ENCODE measurements around the gene DENND6B. TPM values are rescaled to one million over a fixed set of nuclear protein-coding genes. Genes with fewer than 3 reads are reported as not detected.

DENND6B gene
- total and polyA plus RNA-seq, 2 donors (not counting 3 experiments of a cell fraction or from before 2014, with no cell fraction given): 4.1 to 5.9 TPM

DNA sequence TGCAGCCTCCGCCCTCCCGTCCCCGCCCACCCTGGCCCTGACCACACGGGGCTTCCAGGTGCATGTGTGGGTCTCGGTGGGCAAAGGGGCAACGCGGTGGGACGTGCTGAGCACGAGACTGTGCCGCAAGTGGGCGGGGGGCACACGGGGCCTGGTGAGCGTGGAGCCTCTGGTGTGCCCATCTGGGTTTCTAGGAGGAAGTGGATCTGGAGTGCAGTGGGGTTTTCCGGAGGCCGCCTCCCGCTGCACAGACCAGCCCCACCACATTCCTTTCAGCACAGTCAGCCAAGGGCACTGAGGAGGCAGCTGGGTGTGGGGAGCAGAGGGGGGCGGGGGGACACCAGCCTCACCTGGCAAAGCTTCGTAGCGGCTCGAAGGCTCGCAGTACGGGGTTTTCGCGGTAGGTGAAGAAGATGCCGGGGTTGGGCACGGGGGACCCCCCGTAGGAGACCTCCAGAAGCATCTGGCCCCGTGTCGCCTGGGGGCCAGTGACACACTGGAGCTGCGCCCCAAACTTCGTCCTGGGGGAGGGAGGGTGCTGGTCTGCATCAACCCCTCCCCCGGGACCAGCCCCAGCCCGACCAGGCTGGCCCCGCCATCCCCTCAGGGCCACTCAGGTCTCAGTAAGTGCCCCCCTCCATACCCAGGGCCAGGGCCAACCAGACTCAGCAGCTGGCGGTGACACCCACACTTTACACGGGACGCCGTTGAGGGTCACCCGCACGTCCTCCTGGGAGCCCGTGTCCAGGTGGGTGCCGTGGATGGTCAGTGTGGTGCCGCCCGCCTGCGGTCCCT lies 44.3 kb downstream of the DENND6B start:
- dilution Hi-C loops (cut with MboI; ENCODE audit: extremely low pct_ligation_motif_present, low sequenced_read_pairs): no loop called here
- intact Hi-C loops (cut with micrococcal nuclease): no loop called here

More for the DNA sequence above, 44.3 kb downstream of the DENND6B start:
- no peak for TF ChIP-seq JUN (IDR thresholded peaks at IDR 0.05; ENCODE audit: borderline replicate concordance, insufficient read depth, insufficient read length, low read depth)
- TF ChIP-seq, protein P1, sequence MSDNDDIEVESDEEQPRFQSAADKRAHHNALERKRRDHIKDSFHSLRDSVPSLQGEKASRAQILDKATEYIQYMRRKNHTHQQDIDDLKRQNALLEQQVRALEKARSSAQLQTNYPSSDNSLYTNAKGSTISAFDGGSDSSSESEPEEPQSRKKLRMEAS (IDR thresholded peaks at IDR 0.05; ENCODE audit: insufficient read depth, insufficient read length): no peak
- TF ChIP-seq MYC (IDR thresholded peaks at IDR 0.05; ENCODE audit: low read depth, low read length): no peak
- no peak for TF ChIP-seq CTCF (IDR thresholded peaks at IDR 0.05; ENCODE audit: extremely low read depth in 1 of 2, insufficient read depth in 1 of 2, low read depth in 1 of 2, low read length in 2 of 2)
- TF ChIP-seq GATA2 (IDR thresholded peaks at IDR 0.05; ENCODE audit: insufficient read depth, insufficient read length, low read depth, low read length): no peak
- TF ChIP-seq FOS (IDR thresholded peaks at IDR 0.05; ENCODE audit: borderline replicate concordance, insufficient read depth, low read length): no peak
- TF ChIP-seq EZH2 (IDR thresholded peaks at IDR 0.05; ENCODE audit: borderline replicate concordance, low read depth, low read length, severe bottlenecking): no peak
- no peak for TF ChIP-seq POLR2AphosphoS5 (IDR thresholded peaks at IDR 0.05; ENCODE audit: insufficient read depth, low read depth, low read length)
- TF ChIP-seq POLR2A (IDR thresholded peaks at IDR 0.05; ENCODE audit: low read depth, low read length): no peak
- no peak overlapping the region for H3K4me3 ChIP-seq (replicated peaks in 1 of 3; ENCODE audit: insufficient read depth in 1 of 3, low read depth in 1 of 3, low read length in 3 of 3)
- peaks cover 2% of the 10 kb centered on the region for H3K4me1 ChIP-seq (ENCODE audit: control insufficient read depth, extremely low read depth, insufficient read depth, low read length)
- peaks cover 43 to 78% of the 10 kb centered on the region in 2 experiments for H3K36me3 ChIP-seq (ENCODE audit: control insufficient read depth in 2 of 2, extremely low read depth in 1 of 2, insufficient read depth in 2 of 2, low read length in 2 of 2)
- H3K9me1 ChIP-seq (replicated peaks; ENCODE audit: control insufficient read depth, extremely low read depth, insufficient read depth, low read length): no peaks in the 10 kb centered on the region
- no peak overlapping the region for H3K4me2 ChIP-seq (ENCODE audit: insufficient read depth, low read length)
- H3K9me3 ChIP-seq (replicated peaks; ENCODE audit: control insufficient read depth, insufficient read depth, low read length): no peaks in the 10 kb centered on the region
- no peaks in the 10 kb centered on the region for H3K27me3 ChIP-seq (ENCODE audit: control insufficient read depth in 2 of 2, insufficient read depth in 2 of 2, low read length in 2 of 2)
- no TSS peak for BruUV-seq (replicated peaks)
- H4K20me1 ChIP-seq (replicated peaks; ENCODE audit: control insufficient read depth, extremely low read depth, insufficient read depth, low read length): no peaks in the 10 kb centered on the region
- ChIA-PET POLR2A (no interaction called here), CTCF (interaction anchor here (0.6 to 1.6 kb wide), 3 partner anchors 11 to 23 kb away, joined by 3 to 7 read pairs (median 3); no protein-coding TSS in a partner anchor)
- FAIRE-seq (no peak), DNase-seq (ENCODE audit: low read depth, low spot score) (no peak)
- no peak overlapping the region for H2AFZ ChIP-seq (ENCODE audit: low read depth, low read length)
- no peaks in the 10 kb centered on the region for H3K79me2 ChIP-seq (ENCODE audit: control insufficient read depth, insufficient read depth, low read length)
- no peak overlapping the region for H3K9ac ChIP-seq (replicated peaks; ENCODE audit: extremely low read depth, insufficient read depth, low read length)
- H3K27ac ChIP-seq (ENCODE audit: insufficient read depth, low read depth, low read length): no peak overlapping the region

All from endothelial cell of umbilical vein (primary cell).